SKM-1 treated with dmso at 0.1 percent for 144 hours (cell line): Measurements from ENCODE around the gene FOSL1.
A peak's percentile ranks its signal among the peaks of the same experiment; 100 is the strongest.

Experiments used
- DNase-seq: peaks from one replicate; lab custom pipeline; 2025; ENCODE audit not compliant: unreplicated experiment; lab: John Stamatoyannopoulos, UW

The FOSL1 gene

GRCh38 chr11:65900125-65900898 is at the start of gene FOSL1:
Gene FOSL1 (minus strand): TSS chr11:65900388. CDS start chr11:65900339, 49 bp downstream.
- peak; percentile 83 for DNase-seq

DNA sequence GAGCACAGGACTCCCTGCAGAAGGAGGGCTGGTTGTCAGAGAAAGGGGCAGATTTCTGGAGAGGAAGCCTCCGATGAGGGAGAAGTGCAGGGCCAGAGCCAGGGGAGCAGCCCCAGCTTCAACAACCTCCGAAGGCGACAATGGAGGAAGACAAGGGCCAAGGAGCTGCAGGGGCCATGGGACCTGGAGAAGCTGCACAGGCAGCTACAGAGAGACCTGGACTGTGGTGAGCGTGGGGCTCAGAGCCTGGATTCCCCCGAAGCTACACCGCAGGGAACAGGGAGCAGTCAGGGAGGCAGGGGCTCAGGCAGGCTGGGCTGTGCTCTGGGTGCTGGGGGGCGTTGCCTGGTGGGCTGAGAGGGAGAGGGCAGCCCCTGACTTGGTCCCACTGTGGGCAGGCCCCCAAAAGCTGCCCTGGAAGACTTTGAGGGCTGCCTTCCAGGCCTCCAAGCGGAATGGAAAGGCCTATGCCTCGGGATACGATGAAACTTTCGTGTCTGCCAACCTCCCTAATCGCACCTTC is 47.5 kb upstream of the FOSL1 start:
- DNase-seq: no peak

DNA sequence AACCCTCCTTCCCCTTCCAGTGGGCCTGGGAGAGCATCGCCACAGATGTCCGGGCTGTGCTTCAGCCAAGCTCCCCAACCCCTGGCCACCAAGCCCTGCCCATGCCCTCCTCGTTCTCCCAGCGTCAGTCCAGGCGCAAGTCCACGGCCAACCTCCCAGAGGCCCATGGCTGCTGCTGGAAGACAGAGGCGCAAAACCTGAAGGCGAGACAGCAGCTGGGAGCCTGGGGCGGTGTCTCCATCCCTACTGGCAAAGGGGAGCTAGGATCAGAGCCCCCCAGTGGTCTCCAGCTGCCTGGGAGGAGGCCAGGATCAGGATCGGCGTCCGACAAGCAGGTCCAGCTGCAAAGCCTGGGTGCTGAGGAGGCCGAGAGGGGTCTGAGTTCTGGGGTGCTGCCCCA is 46.9 kb upstream of the FOSL1 start:
- no peak for DNase-seq

GRCh38 chr11:65946655-65947054 is 46.5 kb upstream of the FOSL1 start:
- no peak for DNase-seq

- no peak for DNase-seq
Measured at GRCh38 chr11:65945941-65946558, 45.9 kb upstream of the FOSL1 start.

- no peak for DNase-seq
Measured at GRCh38 chr11:65945430-65945911, 45.3 kb upstream of the FOSL1 start, which contains the start of gene TSGA10IP. Gene TSGA10IP (plus strand): TSS chr11:65945480. CDS start chr11:65945676, 196 bp downstream.

DNA sequence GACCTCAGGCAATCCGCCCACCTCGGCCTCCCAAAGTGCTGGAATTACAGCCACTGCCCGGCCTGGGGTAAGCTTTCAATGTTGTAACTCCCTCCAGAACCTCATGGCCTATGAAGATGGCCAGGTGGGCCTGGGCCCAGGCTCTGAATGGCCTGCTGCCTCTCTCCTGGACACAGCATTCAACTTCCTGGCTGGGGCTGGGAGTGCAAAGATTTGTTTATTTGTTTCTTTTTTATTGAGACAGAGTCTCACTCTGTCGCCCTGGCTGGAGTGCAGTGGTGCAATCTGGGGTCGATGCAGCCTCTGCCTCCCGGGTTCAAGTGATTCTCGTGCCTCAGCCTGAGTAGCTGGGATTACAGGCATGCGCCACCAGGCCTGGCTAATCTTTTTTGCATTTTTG is 44.6 kb upstream of the FOSL1 start:
- no peak for DNase-seq

DNA sequence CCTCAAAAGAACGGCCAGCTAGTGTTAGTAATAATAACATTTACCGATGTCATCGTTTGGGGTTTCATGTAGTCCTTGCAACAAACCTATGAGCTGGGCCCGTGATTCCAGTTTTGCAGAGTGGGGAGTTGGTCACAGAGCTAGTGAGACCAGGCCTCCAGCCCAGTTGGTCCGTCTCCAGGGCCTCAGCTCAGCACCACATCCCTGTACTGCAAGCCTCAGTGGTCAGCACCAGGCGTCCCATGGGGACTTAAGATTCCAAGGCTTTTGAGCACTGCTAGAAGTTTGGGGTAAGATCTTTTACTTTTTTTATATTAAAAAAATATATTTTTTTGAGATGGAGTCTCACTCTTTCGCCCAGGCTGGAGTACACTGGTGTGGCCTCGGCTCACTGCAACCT is 44.0 kb upstream of the FOSL1 start:
- DNase-seq: no peak

DNA sequence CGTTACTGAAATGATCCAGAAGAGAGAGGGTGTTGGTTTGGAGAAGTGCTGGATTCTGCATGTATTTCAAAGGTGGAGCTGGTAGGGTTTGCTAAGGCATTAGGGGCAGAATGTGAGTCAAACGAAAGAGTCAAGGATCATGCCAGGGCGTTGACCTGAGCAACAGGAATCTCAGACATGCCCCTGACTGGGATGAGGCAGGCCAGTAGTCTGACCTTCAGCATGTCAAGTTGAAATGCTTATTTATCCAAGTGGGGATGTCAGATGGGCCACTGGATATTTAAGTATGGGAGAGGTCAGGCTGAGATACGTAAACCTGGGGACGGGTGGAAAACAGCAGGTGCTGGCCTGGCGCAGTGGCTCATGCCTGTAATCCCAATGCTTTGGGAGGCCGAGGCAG is 42.3 kb upstream of the FOSL1 start:
- DNase-seq: no peak

DNA sequence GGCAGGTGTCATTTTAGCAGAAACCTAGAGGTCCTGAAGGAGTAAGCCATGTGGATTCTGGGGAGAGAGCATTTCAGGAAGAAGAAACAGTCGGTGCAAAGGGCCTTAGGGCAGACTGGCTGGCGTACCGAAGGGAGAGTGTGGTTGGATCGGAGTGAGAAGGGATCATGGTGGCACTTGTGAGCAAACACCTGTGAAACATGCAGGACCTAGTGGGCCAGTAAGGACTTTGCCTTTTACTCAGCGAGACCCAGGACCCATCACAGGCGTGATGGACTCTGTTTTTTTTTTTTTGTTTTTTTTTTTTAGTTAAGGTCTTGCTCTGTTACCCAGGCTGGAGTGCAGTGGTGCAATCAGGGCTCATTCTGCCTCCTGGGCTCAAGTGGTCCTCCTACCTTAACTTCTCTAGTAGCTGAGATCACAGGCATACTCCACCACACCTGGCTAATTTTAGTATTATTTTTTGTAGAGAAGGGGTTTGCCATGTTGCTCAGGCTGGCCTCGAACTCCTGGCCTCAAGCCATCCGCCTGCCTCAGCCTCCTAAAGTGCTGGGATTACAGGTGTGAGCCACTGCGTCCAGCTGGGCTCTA is 41.6 kb upstream of the FOSL1 start:
- DNase-seq: no peak

GRCh38 chr11:65937766-65938165 is 37.6 kb upstream of the FOSL1 start:
- no peak for DNase-seq

DNA sequence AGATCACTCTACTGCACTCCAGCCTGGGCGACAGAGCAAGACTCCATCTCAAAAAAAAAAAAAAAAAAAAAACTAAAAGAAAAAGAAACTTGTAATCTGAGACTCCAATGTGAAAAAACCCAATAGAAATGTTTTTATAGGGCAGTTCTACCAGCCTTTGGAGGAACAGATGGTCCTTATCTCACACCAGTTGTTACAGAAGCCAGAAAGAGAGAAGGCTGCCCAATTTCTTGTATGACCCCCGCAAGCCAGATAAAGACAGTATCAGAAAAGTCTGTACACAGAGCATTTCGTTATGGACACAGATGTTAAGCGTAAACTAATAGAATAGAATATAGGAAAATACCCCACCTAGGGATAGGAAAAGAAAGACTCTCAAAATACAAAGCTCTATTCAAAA is 33.8 kb upstream of the FOSL1 start:
- DNase-seq: no peak

DNA sequence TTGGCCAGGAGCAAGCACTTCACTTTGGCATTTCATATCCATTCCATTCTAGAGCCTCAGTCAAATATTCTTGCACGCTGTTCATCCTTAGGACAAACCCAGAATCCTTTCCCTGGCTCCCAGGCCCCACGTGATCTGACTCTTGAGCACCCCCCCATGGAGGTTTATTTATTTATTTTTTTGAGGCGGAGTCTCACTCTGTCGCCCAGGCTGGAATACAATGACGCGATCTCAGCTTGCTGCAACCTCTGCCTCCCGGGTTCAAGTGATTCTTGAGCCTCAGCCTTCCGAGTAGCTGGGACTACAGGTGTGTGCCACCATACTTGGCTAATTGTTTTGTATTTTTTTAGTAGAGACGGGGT is 32.4 kb upstream of the FOSL1 start:
- no peak for DNase-seq

DNA sequence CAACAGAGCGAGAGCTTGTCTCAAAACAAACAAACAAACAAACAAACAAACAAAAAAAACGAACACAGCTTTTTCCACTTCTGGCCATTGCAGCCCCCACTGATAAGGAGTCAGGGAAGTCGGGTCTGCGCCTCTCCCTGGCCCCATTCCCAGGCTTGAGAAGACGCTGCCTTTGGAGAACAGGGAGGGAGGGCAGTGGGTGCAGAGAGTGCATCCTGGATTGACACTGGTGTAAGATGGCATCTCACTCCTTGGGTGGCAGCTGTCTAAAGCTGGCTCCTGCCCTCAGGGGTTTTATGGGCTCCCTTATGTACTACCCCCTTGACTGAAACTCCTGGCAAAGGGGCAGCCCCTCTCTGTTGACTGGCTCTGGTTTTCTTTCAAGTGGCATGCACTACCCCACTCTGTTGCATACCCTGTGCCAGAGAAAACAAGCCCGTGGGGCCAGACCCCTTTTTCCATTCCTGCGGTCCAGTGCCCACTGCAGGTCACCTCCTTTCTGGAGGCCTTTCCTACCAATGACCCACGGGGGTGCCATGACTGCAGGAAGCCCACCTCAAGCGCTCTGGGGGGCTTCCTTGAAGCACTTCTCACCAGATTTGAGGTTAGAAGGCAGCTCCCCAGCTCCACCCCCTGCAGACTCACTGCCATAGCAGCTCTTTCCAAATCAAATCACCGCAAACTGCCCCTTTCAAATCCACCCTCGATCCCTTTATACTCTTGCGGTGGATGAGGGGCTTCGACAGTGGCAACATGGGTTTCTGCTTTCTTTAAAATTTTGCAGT is 31.8 kb upstream of the FOSL1 start:
- no peak for DNase-seq

DNA sequence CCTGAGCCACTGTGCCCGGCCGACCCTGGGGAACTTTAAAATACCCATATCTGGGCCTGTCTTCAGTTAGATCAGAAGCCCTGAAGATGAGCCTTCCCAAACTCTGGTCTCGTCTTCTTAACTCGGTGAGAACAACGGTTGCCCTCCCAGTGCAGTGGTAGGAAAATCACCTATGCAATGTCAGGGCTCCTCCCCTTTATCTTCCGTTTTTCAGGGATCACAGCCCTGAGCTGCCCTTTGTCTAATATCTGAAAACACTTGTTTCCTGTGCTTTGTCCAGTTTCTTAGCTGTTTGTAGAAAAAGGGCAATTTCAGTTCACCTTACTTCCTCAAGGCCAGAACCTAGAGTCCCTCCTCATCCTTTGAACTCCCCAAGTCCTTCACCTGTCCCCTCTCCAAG is 28.5 kb upstream of the FOSL1 start:
- DNase-seq: no peak

DNA sequence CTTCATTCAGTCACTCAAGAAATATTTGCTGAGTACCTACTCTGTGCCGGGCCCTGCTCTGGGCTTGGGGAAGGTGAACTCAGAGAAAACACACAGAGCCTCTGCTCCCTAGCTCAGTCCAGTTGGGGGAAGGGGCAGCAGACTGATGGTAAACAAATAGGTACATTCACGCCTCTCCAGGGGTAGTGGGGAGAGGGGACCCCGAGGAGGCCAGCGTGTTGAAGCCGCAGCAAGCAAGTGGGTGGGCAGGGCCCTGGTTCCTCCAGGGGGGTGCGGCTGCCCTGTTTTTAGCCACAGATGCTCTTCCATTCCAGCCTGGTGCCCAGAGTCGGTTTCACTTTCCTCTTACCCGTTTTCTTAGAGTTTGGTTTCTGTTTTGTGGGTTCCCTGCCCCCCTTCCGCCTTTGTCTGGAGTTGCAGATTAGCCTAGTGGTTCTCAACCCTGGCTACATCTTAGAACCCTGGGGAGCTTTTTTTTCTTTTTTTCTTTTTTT is 27.8 kb upstream of the FOSL1 start:
- no peak for DNase-seq

- no peak for DNase-seq
Measured at GRCh38 chr11:65925397-65925796, 25.2 kb upstream of the FOSL1 start.

GRCh38 chr11:65922565-65922964 is 22.4 kb upstream of the FOSL1 start:
- DNase-seq: no peak

- DNase-seq: no peak
Measured at GRCh38 chr11:65921876-65922275, 21.7 kb upstream of the FOSL1 start.

- DNase-seq: no peak
Measured at GRCh38 chr11:65921033-65921555, 20.9 kb upstream of the FOSL1 start.

GRCh38 chr11:65920372-65920802 is 20.2 kb upstream of the FOSL1 start:
- no peak for DNase-seq
